HepG2 (cell line): Measurements from ENCODE around the gene TMTC3. TPM values are rescaled to one million over a fixed set of nuclear protein-coding genes. Genes with fewer than 3 reads are reported as not detected.

Experiments used
- GMEB2 ChIP-seq: IDR thresholded peaks from 2 replicates; pipeline ENCODE4 v1.6.1; 2016; ENCODE audit warnings: missing biosample characterization, missing genetic modification reagents, low read depth
- HMGA1 ChIP-seq: sonication (generic); formaldehyde crosslinking; conservative IDR thresholded peaks from 2 replicates; pipeline ENCODE4 v1.4.0; 2020; ENCODE audit warnings: missing genetic modification reagents
- HNRNPLL ChIP-seq: fragments of 200-400 bp; formaldehyde crosslinking; IDR thresholded peaks from 2 replicates; pipeline ENCODE4 v1.6.1; 2017; ENCODE audit warnings: mild to moderate bottlenecking, low read depth, low read length; ENCODE audit not compliant: poor library complexity, severe bottlenecking
- KAT2B ChIP-seq: fragments of 150-350 bp; IDR thresholded peaks from 2 replicates; pipeline ENCODE4 v1.6.1; 2014; ENCODE audit warnings: low read depth, low read length, borderline replicate concordance
- KDM5A ChIP-seq: fragments of 200-600 bp; sonication (generic); IDR thresholded peaks from 2 replicates; pipeline ENCODE4 v1.7.0; 2018; ENCODE audit warnings: antibody characterized with exemption, mild to moderate bottlenecking, low read length, borderline replicate concordance
- POLR2AphosphoS5 ChIP-seq: IDR thresholded peaks from 2 replicates; pipeline ENCODE4 v1.6.1; 2012; ENCODE audit warnings: low read depth, low read length
- SNAPC5 ChIP-seq: sonication (generic); formaldehyde crosslinking; IDR thresholded peaks from 2 replicates; pipeline ENCODE4 v1.8.1; 2023; ENCODE audit warnings: mild to moderate bottlenecking, missing genetic modification reagents, borderline replicate concordance
- SP1 ChIP-seq, 2 experiments: fragments of 450-650 bp in 1 of 2; sonication (generic) in 1 of 2; formaldehyde crosslinking in 1 of 2; IDR thresholded peaks; 2 replicates each; pipeline versions ENCODE4 v1.4.0 to v1.6.1; 2016 to 2020; ENCODE audit warnings: missing genetic modification reagents in 1 of 2
- SP5 ChIP-seq: IDR thresholded peaks from 2 replicates; pipeline ENCODE4 v1.6.1; 2016; ENCODE audit warnings: low read depth, borderline replicate concordance
- ZBTB2 ChIP-seq: sonication (generic); formaldehyde crosslinking; IDR thresholded peaks from 2 replicates; pipeline ENCODE4 v1.8.0; 2022; ENCODE audit warnings: low read depth, missing genetic modification reagents
- ZFAT ChIP-seq: sonication (generic); formaldehyde crosslinking; conservative IDR thresholded peaks from 2 replicates; pipeline ENCODE4 v1.8.1; 2023; ENCODE audit warnings: missing genetic modification reagents, inconsistent platforms
- ZNF275 ChIP-seq: sonication (generic); formaldehyde crosslinking; IDR thresholded peaks from 2 replicates; pipeline ENCODE4 v1.8.0; 2022; ENCODE audit warnings: missing genetic modification reagents, mild to moderate bottlenecking, inconsistent platforms, borderline replicate concordance
- ZNF407 ChIP-seq: sonication (generic); formaldehyde crosslinking; IDR thresholded peaks from one replicate; pipeline ENCODE4 v1.5.1; 2020; ENCODE audit warnings: mild to moderate bottlenecking, missing genetic modification reagents; ENCODE audit errors: not compliant biosample characterization
- ZNF564 ChIP-seq: sonication (generic); formaldehyde crosslinking; IDR thresholded peaks from 2 replicates; pipeline ENCODE4 v1.8.1; 2023; ENCODE audit warnings: mild to moderate bottlenecking, missing genetic modification reagents
- ZNF776 ChIP-seq: sonication (generic); formaldehyde crosslinking; IDR thresholded peaks from 2 replicates; pipeline ENCODE4 v1.4.0; 2020; ENCODE audit warnings: mild to moderate bottlenecking, missing genetic modification reagents
- polyA plus RNA-seq, 8 experiments: library from polyadenylated mRNA; depleted of rRNA in 3 of 8; stranded (reverse) in 7 of 8; unstranded in 1 of 8; fragments of >200 nt; fragmentation: Illumina TruSeq in 4 of 8; extraction: Trizol in 4 of 8; gene quantifications; 2 replicates each; pipeline versions ENCODE4 v1.2.1 to v1.2.3, GENCODE V29; 2011 to 2016; ENCODE audit warnings: low read depth in 4 of 8, missing spikeins in 1 of 8, mixed read lengths in 1 of 8; ENCODE audit not compliant: insufficient read depth in 1 of 8
- total RNA-seq, 5 experiments: library from RNA; depleted of rRNA; stranded (reverse); fragments of >200 nt; fragmentation: Illumina TruSeq; extraction: Trizol; gene quantifications; 2 replicates each; pipeline ENCODE4 v1.2.3, GENCODE V29; 2016; ENCODE audit warnings: low read depth in 1 of 5

The TMTC3 gene
- total and polyA plus RNA-seq, 2 of the 13 experiments (the other 11 are each of a cell fraction or from before 2014, with no cell fraction given): 6.3 to 22.5 TPM

- TF ChIP-seq KDM5A: peak; percentile 73; the same call in 1 of the 2 replicates
- peak; percentile 92 for TF ChIP-seq ZBTB2 (CRISPR knock-in tag)
- TF ChIP-seq ZNF564: no peak
- 0 out of 2 replicates have a peak, but pooled peaks have one; percentile 40 for TF ChIP-seq ZNF275 (CRISPR knock-in tag)
- no peak for TF ChIP-seq ZNF776 (CRISPR knock-in tag)
- TF ChIP-seq HNRNPLL: peak; percentile 68
- TF ChIP-seq POLR2AphosphoS5: peak; percentile 77
- no peak for TF ChIP-seq ZFAT (CRISPR knock-in tag)
- TF ChIP-seq HMGA1 (CRISPR knock-in tag): no peak
- no peak for TF ChIP-seq GMEB2 (CRISPR knock-in tag)
- no peak for TF ChIP-seq SNAPC5
- TF ChIP-seq ZNF407: no peak
- TF ChIP-seq KAT2B: no peak
- peak; percentile 24; the same call in 1 of the 2 replicates for TF ChIP-seq SP5 (CRISPR knock-in tag)
- TF ChIP-seq SP1 (IDR thresholded peaks at IDR 0.05): no peak
- TF ChIP-seq SP1 (CRISPR knock-in tag; IDR thresholded peaks at IDR 0.05): peak; percentile 51; the same call in 1 of the 2 replicates
Measured at GRCh38 chr12:88141774-88142609, at the start of gene TMTC3, which contains the start of gene CEP290 (continued).
